Stimulated activated memory B cell treated with anti-CD40 and anti-IgM and Interleukin-4, amounts not matched to agents 10 μg/mL and 1 μg/mL and 100 μg/mL, for 72 hours (primary cell): ENCODE results near the gene CDC20B.

Source experiments
- ATAC-seq: fragments of 150-1000 bp; cut with Tn5 transposase; 2 replicates; pipeline ENCODE4 v1.10.0; 2021
- H3K27ac Mint-ChIP-seq: one replicate; pipeline ENCODE4 v1.8.0; 2022; ENCODE audit warnings: mild to moderate bottlenecking, mixed read lengths
- H3K27me3 Mint-ChIP-seq: one replicate; pipeline ENCODE4 v1.8.0; 2022; ENCODE audit warnings: mixed read lengths
- H3K36me3 Mint-ChIP-seq: one replicate; pipeline ENCODE4 v1.8.0; 2022; ENCODE audit warnings: mixed read lengths
- H3K4me1 Mint-ChIP-seq: one replicate; pipeline ENCODE4 v1.8.0; 2022; ENCODE audit warnings: mixed read lengths
- H3K4me3 Mint-ChIP-seq: one replicate; pipeline ENCODE4 v1.8.0; 2022; ENCODE audit warnings: mild to moderate bottlenecking, moderate library complexity, mixed read lengths
- H3K9me3 Mint-ChIP-seq: one replicate; pipeline ENCODE4 v1.8.0; 2022; ENCODE audit warnings: mixed read lengths

Gene CDC20B, protein sequence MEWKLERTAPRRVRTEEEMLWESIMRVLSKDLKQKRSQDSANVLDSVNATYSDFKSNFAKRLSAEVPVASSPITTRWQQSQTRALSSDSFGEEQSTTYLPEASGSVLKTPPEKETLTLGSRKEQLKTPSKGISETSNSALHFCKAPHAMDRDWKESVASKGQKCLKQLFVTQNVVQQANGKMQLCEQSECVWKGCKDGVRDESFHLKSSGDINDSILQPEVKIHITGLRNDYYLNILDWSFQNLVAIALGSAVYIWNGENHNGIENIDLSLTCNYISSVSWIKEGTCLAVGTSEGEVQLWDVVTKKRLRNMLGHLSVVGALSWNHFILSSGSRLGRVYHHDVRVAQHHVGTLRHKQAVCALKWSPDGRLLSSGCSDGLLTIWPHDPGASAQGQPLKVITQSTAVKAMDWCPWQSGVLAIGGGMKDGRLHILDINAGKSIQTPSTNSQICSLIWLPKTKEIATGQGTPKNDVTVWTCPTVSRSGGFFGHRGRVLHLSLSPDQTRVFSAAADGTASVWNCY

GRCh38 chr5:55172937-55173686 lies at the start of gene CDC20B:
CDC20B (minus strand) TSS chr5:55173177; CDS start chr5:55173000, 177 bp downstream.
- Mint-ChIP-seq H3K27me3 (peaks cover 53% of the 10 kb centered on the region), H3K9me3 (peaks cover 5% of the 10 kb centered on the region), H3K27ac (no peak within 1 kb of the TSS), H3K4me3 (peak within 1 kb of the TSS; percentile 75), H3K4me1 (peaks cover 36% of the 10 kb centered on the region), H3K36me3 (no peaks in the 10 kb centered on the region)
- ATAC-seq, result peak; percentile 94

- Mint-ChIP-seq H3K4me1 (peaks cover 39% of the 10 kb centered on the region), H3K4me3 (no peak overlapping the region), H3K27me3 (peaks cover 89% of the 10 kb centered on the region), H3K9me3 (no peaks in the 10 kb centered on the region), H3K36me3 (no peaks in the 10 kb centered on the region), H3K27ac (no peak overlapping the region)
- ATAC-seq, result no peak
Observed at GRCh38 chr5:55222092-55222984, 49.4 kb upstream of the CDC20B start.

- Mint-ChIP-seq H3K36me3 (no peaks in the 10 kb centered on the region), H3K4me3 (peak overlapping the region; percentile 70), H3K9me3 (no peaks in the 10 kb centered on the region), H3K4me1 (peaks cover 33% of the 10 kb centered on the region), H3K27me3 (peaks cover 78% of the 10 kb centered on the region), H3K27ac (no peak overlapping the region)
- ATAC-seq, result no peak
Observed at GRCh38 chr5:55220433-55221185, 47.6 kb upstream of the CDC20B start.

GRCh38 chr5:55219770-55220169 lies 46.8 kb upstream of the CDC20B start:
- Mint-ChIP-seq H3K36me3 (no peaks in the 10 kb centered on the region), H3K4me3 (no peak overlapping the region), H3K9me3 (no peaks in the 10 kb centered on the region), H3K27me3 (peaks cover 69% of the 10 kb centered on the region), H3K4me1 (peaks cover 33% of the 10 kb centered on the region), H3K27ac (no peak overlapping the region)
- no peak for ATAC-seq

GRCh38 chr5:55218967-55219366 lies 46.0 kb upstream of the CDC20B start:
- no peaks in the 10 kb centered on the region for H3K36me3 Mint-ChIP-seq
- H3K4me1 Mint-ChIP-seq, result peaks cover 30% of the 10 kb centered on the region
- no peaks in the 10 kb centered on the region for H3K9me3 Mint-ChIP-seq
- no peak overlapping the region for H3K4me3 Mint-ChIP-seq
- peaks cover 61% of the 10 kb centered on the region for H3K27me3 Mint-ChIP-seq
- no peak overlapping the region for H3K27ac Mint-ChIP-seq
- ATAC-seq, result no peak

DNA sequence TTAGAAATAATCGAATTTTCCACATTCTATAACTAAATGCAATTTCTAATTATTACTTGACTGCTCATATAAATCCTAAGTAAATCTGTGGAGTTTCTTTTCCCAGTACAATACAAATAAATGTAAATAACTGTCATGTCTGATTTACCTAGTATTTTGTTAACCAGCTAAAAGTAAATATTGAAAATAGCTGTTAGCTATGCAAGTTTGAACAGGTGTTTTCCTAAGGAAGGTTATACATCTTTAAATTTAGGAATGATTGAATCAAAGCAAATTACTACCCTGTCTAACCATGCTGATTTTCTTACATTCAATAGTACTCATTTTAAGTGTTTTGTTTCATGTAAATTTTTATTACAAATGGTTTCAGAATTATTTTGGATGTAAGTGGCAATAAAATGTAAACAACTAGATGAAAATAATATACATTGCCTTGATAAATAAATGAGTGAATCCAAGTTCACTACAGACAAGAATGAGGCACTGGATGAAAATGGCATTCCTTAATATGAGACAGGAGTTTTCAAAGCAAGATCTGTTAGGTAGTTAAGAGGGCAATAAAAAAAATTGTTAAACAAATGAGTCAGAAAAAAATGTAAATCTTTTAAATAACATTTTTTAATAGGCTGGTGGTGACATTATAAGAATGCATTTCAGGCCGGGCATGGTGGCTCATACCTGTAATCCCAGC lies 38.4 kb upstream of the CDC20B start:
- H3K4me1 Mint-ChIP-seq, result no peaks in the 10 kb centered on the region
- H3K36me3 Mint-ChIP-seq, result no peaks in the 10 kb centered on the region
- H3K4me3 Mint-ChIP-seq, result no peak overlapping the region
- no peak overlapping the region for H3K27ac Mint-ChIP-seq
- H3K27me3 Mint-ChIP-seq, result peaks cover 27% of the 10 kb centered on the region
- H3K9me3 Mint-ChIP-seq, result no peaks in the 10 kb centered on the region
- no peak for ATAC-seq

GRCh38 chr5:55205001-55205400 lies 32.0 kb upstream of the CDC20B start:
- Mint-ChIP-seq H3K27ac (no peak overlapping the region), H3K9me3 (peaks cover 6% of the 10 kb centered on the region), H3K4me1 (no peaks in the 10 kb centered on the region), H3K27me3 (peaks cover 54% of the 10 kb centered on the region), H3K36me3 (no peaks in the 10 kb centered on the region), H3K4me3 (no peak overlapping the region)
- no peak for ATAC-seq

DNA sequence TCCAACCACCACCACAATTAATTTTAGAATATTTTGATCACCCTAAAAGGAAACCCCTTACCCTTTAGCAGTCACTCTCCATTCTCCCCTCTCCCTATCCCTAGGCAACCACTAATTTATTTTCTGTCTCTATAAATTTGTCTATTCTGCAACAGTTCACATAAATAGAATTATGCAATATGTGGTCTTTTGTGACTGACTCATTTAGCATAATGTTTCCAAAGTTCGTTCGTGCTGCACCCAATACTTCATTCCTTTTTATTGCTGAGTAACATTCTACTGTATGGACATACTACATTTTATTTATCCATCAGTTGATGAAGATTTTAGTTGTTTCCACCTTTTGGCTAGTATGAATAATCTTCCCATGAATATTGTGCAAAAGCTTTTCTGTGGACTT lies 18.2 kb upstream of the CDC20B start:
- no peaks in the 10 kb centered on the region for H3K36me3 Mint-ChIP-seq
- no peaks in the 10 kb centered on the region for H3K9me3 Mint-ChIP-seq
- no peak overlapping the region for H3K27ac Mint-ChIP-seq
- no peak overlapping the region for H3K4me3 Mint-ChIP-seq
- no peak for ATAC-seq
- H3K4me1 Mint-ChIP-seq, result no peaks in the 10 kb centered on the region
- peaks cover 61% of the 10 kb centered on the region for H3K27me3 Mint-ChIP-seq

DNA sequence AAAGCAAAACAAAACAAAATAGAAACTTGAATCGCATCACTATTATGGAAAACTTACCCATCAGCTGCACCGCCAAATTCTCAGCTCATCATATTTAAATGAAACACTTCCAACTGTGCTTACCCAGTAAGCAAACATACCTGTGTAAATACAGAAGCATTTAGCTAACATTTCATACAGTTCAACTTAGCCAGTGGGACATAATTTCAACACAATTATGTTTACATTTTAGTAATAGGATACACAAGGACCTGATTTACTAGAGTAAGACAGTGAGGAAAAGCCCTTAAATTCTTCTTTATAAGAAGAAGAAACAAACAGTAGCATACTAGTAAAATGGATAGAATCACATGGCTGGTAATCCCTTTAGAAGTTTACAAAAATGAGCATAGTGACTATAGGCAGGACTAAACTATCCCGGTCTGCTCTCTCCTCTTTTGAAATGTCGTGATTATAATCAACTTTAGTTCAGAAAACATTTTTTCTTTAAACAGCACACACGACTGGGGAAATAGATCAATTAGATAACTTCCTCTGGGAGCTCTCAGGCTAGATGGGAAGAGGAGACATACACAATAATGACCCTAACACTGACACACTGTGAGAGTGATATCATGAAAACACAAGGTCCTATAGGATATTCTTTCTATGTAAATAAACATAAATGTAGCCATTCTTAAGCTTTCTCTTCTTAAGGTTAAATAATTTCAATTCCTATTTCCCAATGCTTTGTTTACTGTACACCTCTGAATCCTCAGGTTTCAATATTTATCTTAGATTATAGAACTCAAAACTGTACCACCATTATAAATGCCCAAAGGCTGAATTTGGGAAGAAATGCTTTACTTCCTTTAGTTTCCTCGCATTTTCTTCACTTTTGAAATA lies 15.9 kb upstream of the CDC20B start:
- H3K4me3 Mint-ChIP-seq, result no peak overlapping the region
- ATAC-seq, result no peak
- peaks cover 66% of the 10 kb centered on the region for H3K27me3 Mint-ChIP-seq
- H3K27ac Mint-ChIP-seq, result no peak overlapping the region
- H3K4me1 Mint-ChIP-seq, result no peaks in the 10 kb centered on the region
- H3K9me3 Mint-ChIP-seq, result no peaks in the 10 kb centered on the region
- no peaks in the 10 kb centered on the region for H3K36me3 Mint-ChIP-seq

DNA sequence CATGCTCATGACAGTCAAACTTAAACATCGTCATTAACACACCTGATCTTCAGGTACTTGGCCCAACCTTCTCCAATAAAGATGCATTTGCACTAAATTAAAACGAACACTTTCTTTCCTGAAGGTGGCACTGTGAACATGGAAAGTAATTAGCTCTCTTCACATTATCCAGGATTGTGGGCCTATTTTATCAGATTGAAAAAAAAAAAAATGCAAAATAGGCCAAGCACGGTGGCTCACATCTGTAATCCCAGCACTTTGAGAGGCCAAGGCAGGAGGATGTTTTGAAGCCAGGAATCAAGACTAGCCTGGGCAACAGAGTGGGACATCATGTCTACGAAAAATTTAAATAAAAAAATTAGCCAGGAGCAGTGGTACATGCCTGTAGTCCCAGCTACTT lies 14.4 kb upstream of the CDC20B start:
- Mint-ChIP-seq H3K27me3 (peaks cover 53% of the 10 kb centered on the region), H3K36me3 (no peaks in the 10 kb centered on the region), H3K27ac (no peak overlapping the region), H3K9me3 (no peaks in the 10 kb centered on the region), H3K4me3 (no peak overlapping the region), H3K4me1 (no peaks in the 10 kb centered on the region)
- no peak for ATAC-seq

DNA sequence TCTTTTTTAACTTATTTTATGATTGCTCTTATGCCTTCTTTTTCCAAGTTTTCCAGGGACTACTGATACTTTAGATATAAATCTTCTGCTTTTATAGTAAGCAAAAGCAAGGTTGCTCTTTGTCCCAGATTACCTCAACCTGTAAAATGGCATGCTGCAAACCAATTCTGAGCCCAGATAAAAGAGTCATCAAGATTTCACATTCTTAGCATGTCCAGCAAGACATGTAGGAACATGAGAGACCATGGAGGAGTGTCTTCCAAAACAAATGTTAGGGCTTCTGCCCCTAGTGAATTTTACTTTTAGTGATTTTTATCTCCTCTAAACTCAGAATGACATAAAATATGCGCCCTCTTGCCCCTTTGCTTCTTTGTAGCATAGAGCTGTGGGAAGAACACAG lies 7.0 kb upstream of the CDC20B start:
- Mint-ChIP-seq H3K36me3 (no peaks in the 10 kb centered on the region), H3K4me1 (peaks cover 17% of the 10 kb centered on the region), H3K27ac (no peak overlapping the region), H3K9me3 (peaks cover 9% of the 10 kb centered on the region), H3K27me3 (peaks cover 51% of the 10 kb centered on the region), H3K4me3 (no peak overlapping the region)
- no peak for ATAC-seq

DNA sequence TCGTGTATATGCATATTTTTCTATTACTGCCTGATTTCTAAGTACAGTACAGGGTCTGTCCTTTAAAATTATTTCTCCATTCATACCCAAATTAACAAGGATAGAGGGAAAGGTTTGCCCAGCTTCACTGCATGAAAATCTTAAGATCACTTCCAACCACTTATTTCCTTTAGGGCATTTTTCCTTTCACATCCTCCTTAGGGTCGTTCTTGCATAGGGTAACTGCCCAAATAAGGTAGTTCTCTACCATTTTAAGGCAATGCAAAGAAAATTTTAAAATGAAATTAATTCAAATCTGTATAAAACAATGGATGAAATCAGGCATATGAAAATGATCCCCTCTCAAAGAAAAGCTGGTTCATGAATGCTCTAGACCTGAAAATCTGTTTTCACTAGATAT lies 4.1 kb upstream of the CDC20B start:
- H3K36me3 Mint-ChIP-seq, result no peaks in the 10 kb centered on the region
- H3K27me3 Mint-ChIP-seq, result peaks cover 62% of the 10 kb centered on the region
- no peak overlapping the region for H3K27ac Mint-ChIP-seq
- peaks cover 36% of the 10 kb centered on the region for H3K4me1 Mint-ChIP-seq
- peaks cover 9% of the 10 kb centered on the region for H3K9me3 Mint-ChIP-seq
- no peak for ATAC-seq
- no peak overlapping the region for H3K4me3 Mint-ChIP-seq

GRCh38 chr5:55176176-55176818 lies 3.3 kb upstream of the CDC20B start:
- no peak for ATAC-seq
- Mint-ChIP-seq H3K36me3 (no peaks in the 10 kb centered on the region), H3K27me3 (peaks cover 62% of the 10 kb centered on the region), H3K4me3 (peak overlapping the region; percentile 52), H3K4me1 (peaks cover 36% of the 10 kb centered on the region), H3K27ac (no peak overlapping the region), H3K9me3 (peaks cover 9% of the 10 kb centered on the region)
